Activated effector memory CD4-positive, alpha-beta T cell treated with Interleukin-2 at 50 U/mL for 16 hours (primary cell): ENCODE data around the gene DBNL.
"Not testable (repeated sequence)": the region's sequence is repeated elsewhere in the genome, so short reads cannot be mapped to it uniquely, and the experiment has no call there.

Experiments used
- DNase-seq: peaks from one replicate; pipeline ENCODE4 v3.0.0-alpha.2; 2020

Gene DBNL

GRCh38 chr7:44044315-44045225, at the start of gene DBNL:
TSS of gene DBNL (plus strand) at chr7:44044702. CDS start at chr7:44044738, 36 bp downstream.
- peak; percentile 91 for DNase-seq

GRCh38 chr7:43997532-43997931, 47.0 kb upstream of the DBNL start, which contains the start of gene SPDYE1:
TSS of gene SPDYE1 (plus strand) at chr7:43997897. CDS start at chr7:43999950, 2,053 bp downstream.
- DNase-seq, result not testable (repeated sequence)

GRCh38 chr7:44012081-44012480, 32.4 kb upstream of the DBNL start:
- not testable (repeated sequence) for DNase-seq

- DNase-seq, result not testable (repeated sequence)
Observed at GRCh38 chr7:44015090-44015489, 29.4 kb upstream of the DBNL start.

- peak; percentile 99 for DNase-seq
Observed at GRCh38 chr7:44018857-44019807, 25.4 kb upstream of the DBNL start.

- not testable (repeated sequence) for DNase-seq
Observed at GRCh38 chr7:44019825-44020224, 24.7 kb upstream of the DBNL start.

GRCh38 chr7:44022069-44022468, 22.4 kb upstream of the DBNL start:
- DNase-seq, result not testable (repeated sequence)

GRCh38 chr7:44022796-44023467, 21.6 kb upstream of the DBNL start:
- DNase-seq, result not testable (repeated sequence)

- DNase-seq, result not testable (repeated sequence)
Observed at GRCh38 chr7:44029433-44029832, 15.1 kb upstream of the DBNL start.

- not testable (repeated sequence) for DNase-seq
Observed at GRCh38 chr7:44030029-44030428, 14.5 kb upstream of the DBNL start.

GRCh38 chr7:44031319-44031718, 13.2 kb upstream of the DBNL start:
- not testable (repeated sequence) for DNase-seq

GRCh38 chr7:44032031-44032430, 12.5 kb upstream of the DBNL start:
- not testable (repeated sequence) for DNase-seq

- DNase-seq, result not testable (repeated sequence)
Observed at GRCh38 chr7:44033971-44034844, 10.3 kb upstream of the DBNL start.

GRCh38 chr7:44036364-44036763, 8.1 kb upstream of the DBNL start:
- not testable (repeated sequence) for DNase-seq

- DNase-seq, result not testable (repeated sequence)
Observed at GRCh38 chr7:44037951-44038350, 6.6 kb upstream of the DBNL start.

- not testable (repeated sequence) for DNase-seq
Observed at GRCh38 chr7:44038553-44038952, 5.9 kb upstream of the DBNL start.

GRCh38 chr7:44038961-44039558, 5.4 kb upstream of the DBNL start:
- peak; percentile 78 for DNase-seq

GRCh38 chr7:44039800-44040492, 4.6 kb upstream of the DBNL start:
- DNase-seq, result not testable (repeated sequence)

GRCh38 chr7:44040493-44040891, 4.0 kb upstream of the DBNL start:
- DNase-seq, result peak; percentile 65

GRCh38 chr7:44042221-44042620, 2.3 kb upstream of the DBNL start:
- no peak for DNase-seq
